Activated naive CD4-positive, alpha-beta T cell treated with anti-CD3 and anti-CD28 coated beads, Interleukin-2, amount 10 ng/mL, durations not matched to agents 7 days and 5 days (primary cell): ENCODE measurements around the gene SH3RF3.

Source experiments
- CTCF ChIA-PET: fragments of 350-600 bp; sonication (Branson Sonifier 250); formaldehyde crosslinking; loops from one replicate; lab custom pipeline; 2021; ENCODE audit warnings: antibody characterized with exemption; lab: Charles Lee
- DNase-seq: peaks from one replicate; pipeline ENCODE4 v3.0.0-alpha.2; 2020
- H3K27ac Mint-ChIP-seq: one replicate; pipeline ENCODE4 v1.8.0; 2021; ENCODE audit warnings: mild to moderate bottlenecking, moderate library complexity, mixed read lengths
- H3K27me3 Mint-ChIP-seq: one replicate; pipeline ENCODE4 v1.8.0; 2021; ENCODE audit warnings: mild to moderate bottlenecking, mixed read lengths
- H3K36me3 Mint-ChIP-seq: one replicate; pipeline ENCODE4 v1.8.0; 2021; ENCODE audit warnings: mixed read lengths
- H3K4me1 Mint-ChIP-seq: one replicate; pipeline ENCODE4 v1.8.0; 2021; ENCODE audit warnings: mixed read lengths
- H3K4me3 Mint-ChIP-seq: one replicate; pipeline ENCODE4 v1.8.0; 2021; ENCODE audit warnings: mild to moderate bottlenecking, moderate library complexity, mixed read lengths
- H3K9me3 Mint-ChIP-seq: one replicate; pipeline ENCODE4 v1.8.0; 2021; ENCODE audit warnings: mixed read lengths

Gene SH3RF3

GRCh38 chr2:109447776-109448175 lies 318.8 kb downstream of the SH3RF3 start:
- CTCF ChIA-PET, result no interaction called here

GRCh38 chr2:109448207-109448606 lies 319.2 kb downstream of the SH3RF3 start:
- Mint-ChIP-seq H3K27ac (no peak overlapping the region), H3K4me1 (no peaks in the 10 kb centered on the region), H3K4me3 (no peak overlapping the region), H3K27me3 (peaks cover 4% of the 10 kb centered on the region), H3K9me3 (peaks cover 9% of the 10 kb centered on the region), H3K36me3 (no peaks in the 10 kb centered on the region)
- no peak for DNase-seq
- CTCF ChIA-PET, result no interaction called here

More at GRCh38 chr2:109447776-109448175, 318.8 kb downstream of the SH3RF3 start:
- Mint-ChIP-seq H3K36me3 (no peaks in the 10 kb centered on the region), H3K27me3 (peaks cover 4% of the 10 kb centered on the region), H3K4me1 (no peaks in the 10 kb centered on the region), H3K9me3 (peaks cover 10% of the 10 kb centered on the region), H3K4me3 (no peak overlapping the region), H3K27ac (no peak overlapping the region)
- DNase-seq, result no peak

GRCh38 chr2:109448946-109449788 lies 320.2 kb downstream of the SH3RF3 start:
- Mint-ChIP-seq H3K36me3 (no peaks in the 10 kb centered on the region), H3K9me3 (peaks cover 9% of the 10 kb centered on the region), H3K27ac (no peak overlapping the region), H3K4me3 (no peak overlapping the region), H3K4me1 (no peaks in the 10 kb centered on the region), H3K27me3 (peaks cover 4% of the 10 kb centered on the region)
- DNase-seq, result no peak
- CTCF ChIA-PET, result interaction anchor here (0.8 kb wide), 1 partner anchor 21 kb away, joined by 3 read pairs; no protein-coding TSS in a partner anchor

GRCh38 chr2:109450574-109451273 lies 321.7 kb downstream of the SH3RF3 start:
- CTCF ChIA-PET, result no interaction called here
- H3K9me3 Mint-ChIP-seq, result peaks cover under 1% of the 10 kb centered on the region
- H3K27me3 Mint-ChIP-seq, result peaks cover 4% of the 10 kb centered on the region
- H3K36me3 Mint-ChIP-seq, result no peaks in the 10 kb centered on the region
- H3K4me3 Mint-ChIP-seq, result no peak overlapping the region
- DNase-seq, result no peak
- no peak overlapping the region for H3K27ac Mint-ChIP-seq
- H3K4me1 Mint-ChIP-seq, result peaks cover 8% of the 10 kb centered on the region

- CTCF ChIA-PET, result interaction anchor here (1.1 kb wide), 1 partner anchor 59 kb away, joined by 3 read pairs; no protein-coding TSS in a partner anchor
- H3K4me1 Mint-ChIP-seq, result peaks cover 8% of the 10 kb centered on the region
- DNase-seq, result no peak
- H3K9me3 Mint-ChIP-seq, result no peaks in the 10 kb centered on the region
- H3K4me3 Mint-ChIP-seq, result no peak overlapping the region
- no peak overlapping the region for H3K27ac Mint-ChIP-seq
- no peaks in the 10 kb centered on the region for H3K36me3 Mint-ChIP-seq
- H3K27me3 Mint-ChIP-seq, result peaks cover 5% of the 10 kb centered on the region
Measured at GRCh38 chr2:109451671-109452070, 322.7 kb downstream of the SH3RF3 start.

- CTCF ChIA-PET, result interaction anchor here (1.1 kb wide), 1 partner anchor 58 kb away, joined by 3 read pairs; no protein-coding TSS in a partner anchor
- DNase-seq, result no peak
- Mint-ChIP-seq H3K27me3 (peaks cover 5% of the 10 kb centered on the region), H3K27ac (no peak overlapping the region), H3K9me3 (no peaks in the 10 kb centered on the region), H3K4me3 (no peak overlapping the region), H3K36me3 (no peaks in the 10 kb centered on the region), H3K4me1 (peaks cover 8% of the 10 kb centered on the region)
Measured at GRCh38 chr2:109452318-109453305, 323.6 kb downstream of the SH3RF3 start.

GRCh38 chr2:109453371-109453995 lies 324.5 kb downstream of the SH3RF3 start:
- H3K4me3 Mint-ChIP-seq, result no peak overlapping the region
- H3K4me1 Mint-ChIP-seq, result peaks cover 8% of the 10 kb centered on the region

GRCh38 chr2:109454304-109454703 lies 325.3 kb downstream of the SH3RF3 start:
- Mint-ChIP-seq H3K4me3 (no peak overlapping the region), H3K9me3 (no peaks in the 10 kb centered on the region), H3K4me1 (peaks cover 8% of the 10 kb centered on the region), H3K27me3 (peaks cover 5% of the 10 kb centered on the region), H3K36me3 (no peaks in the 10 kb centered on the region), H3K27ac (peak overlapping the region; percentile 37)
- CTCF ChIA-PET, result no interaction called here
- DNase-seq, result no peak

More at GRCh38 chr2:109453371-109453995, 324.5 kb downstream of the SH3RF3 start:
- CTCF ChIA-PET, result no interaction called here
- H3K27me3 Mint-ChIP-seq, result peaks cover 5% of the 10 kb centered on the region
- no peak for DNase-seq
- no peaks in the 10 kb centered on the region for H3K36me3 Mint-ChIP-seq
- no peaks in the 10 kb centered on the region for H3K9me3 Mint-ChIP-seq
- no peak overlapping the region for H3K27ac Mint-ChIP-seq

- DNase-seq, result no peak
- H3K4me3 Mint-ChIP-seq, result no peak overlapping the region
- no peak overlapping the region for H3K27ac Mint-ChIP-seq
- CTCF ChIA-PET, result no interaction called here
- H3K27me3 Mint-ChIP-seq, result peaks cover 5% of the 10 kb centered on the region
- no peaks in the 10 kb centered on the region for H3K36me3 Mint-ChIP-seq
- no peaks in the 10 kb centered on the region for H3K9me3 Mint-ChIP-seq
- peaks cover 8% of the 10 kb centered on the region for H3K4me1 Mint-ChIP-seq
Measured at GRCh38 chr2:109454765-109455394, 325.9 kb downstream of the SH3RF3 start.

- Mint-ChIP-seq H3K27ac (no peak overlapping the region), H3K36me3 (no peaks in the 10 kb centered on the region)
- CTCF ChIA-PET, result no interaction called here
Measured at GRCh38 chr2:109455731-109456691, 327.0 kb downstream of the SH3RF3 start.

GRCh38 chr2:109456776-109457175 lies 327.8 kb downstream of the SH3RF3 start:
- Mint-ChIP-seq H3K36me3 (no peaks in the 10 kb centered on the region), H3K27ac (no peak overlapping the region), H3K4me1 (peaks cover 8% of the 10 kb centered on the region), H3K9me3 (no peaks in the 10 kb centered on the region), H3K27me3 (peaks cover 5% of the 10 kb centered on the region), H3K4me3 (no peak overlapping the region)
- CTCF ChIA-PET, result no interaction called here
- no peak for DNase-seq

More at GRCh38 chr2:109455731-109456691, 327.0 kb downstream of the SH3RF3 start:
- Mint-ChIP-seq H3K27me3 (peaks cover 5% of the 10 kb centered on the region), H3K9me3 (no peaks in the 10 kb centered on the region), H3K4me1 (peaks cover 8% of the 10 kb centered on the region), H3K4me3 (no peak overlapping the region)
- no peak for DNase-seq

GRCh38 chr2:109457366-109457765 lies 328.4 kb downstream of the SH3RF3 start:
- Mint-ChIP-seq H3K9me3 (no peaks in the 10 kb centered on the region), H3K27me3 (peaks cover 5% of the 10 kb centered on the region), H3K4me1 (peaks cover 8% of the 10 kb centered on the region), H3K27ac (no peak overlapping the region), H3K36me3 (no peaks in the 10 kb centered on the region), H3K4me3 (no peak overlapping the region)
- CTCF ChIA-PET, result no interaction called here
- DNase-seq, result no peak
